Large intestine (tissue), 3 donors: ENCODE data around the gene CAPN2. TPM values are rescaled to one million over a fixed set of nuclear protein-coding genes. Genes with fewer than 3 reads are reported as not detected.

Experiments
- DNase-seq, 2 donors: peaks; one replicate each; pipeline versions ENCODE4 v3.0.0 to v3.0.0-alpha.2; 2013
- H3K27ac ChIP-seq: one replicate; pipeline ENCODE4 v1.5.1; 2013; ENCODE audit warnings: low read length
- H3K27me3 ChIP-seq: 2 replicates; pipeline ENCODE4 v1.6.1; 2013; ENCODE audit warnings: low read length; ENCODE audit not compliant: control insufficient read depth, insufficient read depth
- H3K36me3 ChIP-seq: 2 replicates; pipeline ENCODE4 v1.6.1; 2013; ENCODE audit warnings: low read length; ENCODE audit not compliant: control insufficient read depth, insufficient read depth
- H3K4me1 ChIP-seq: one replicate; pipeline ENCODE4 v1.6.1; 2013; ENCODE audit warnings: low read length; ENCODE audit not compliant: control insufficient read depth, insufficient read depth
- H3K4me3 ChIP-seq: one replicate; pipeline ENCODE4 v1.5.1; 2013; ENCODE audit warnings: low read length
- H3K9me3 ChIP-seq: one replicate; pipeline ENCODE4 v1.6.1; 2013; ENCODE audit warnings: mild to moderate bottlenecking, low read depth, low read length, moderate library complexity; ENCODE audit not compliant: control insufficient read depth
- WGBS: methylation state at CpG from one replicate; pipeline ENCODE4 v1.1.5; 2013; ENCODE audit warnings: low lambda C conversion rate; ENCODE audit not compliant: insufficient coverage; 5-methylcytosine and 5-hydroxymethylcytosine counted together
- polyA plus RNA-seq: library from polyadenylated mRNA; unstranded; fragments of 120-200 nt; gene quantifications from one replicate; pipeline ENCODE4 v1.2.1, GENCODE V29; 2013

CAPN2 gene
- polyA plus RNA-seq, 1 donor = 71.3 TPM

- Histone ChIP-seq H3K27ac (no peak overlapping the region), H3K36me3 (no peaks in the 10 kb centered on the region), H3K4me1 (peaks cover 34% of the 10 kb centered on the region), H3K4me3 (no peak overlapping the region), H3K9me3 (no peaks in the 10 kb centered on the region), H3K27me3 (no peaks in the 10 kb centered on the region)
- no peak for DNase-seq
- no CpG with 5 or more reads among the region's 4 CpGs for WGBS
These were observed 9.3 kb upstream of the CAPN2 start for GRCh38 chr1:223702735-223703667.

GRCh38 chr1:223703668-223704013 lies 8.7 kb upstream of the CAPN2 start:
- no peak for DNase-seq
- Histone ChIP-seq H3K4me3 (no peak overlapping the region), H3K27ac (no peak overlapping the region), H3K27me3 (no peaks in the 10 kb centered on the region), H3K36me3 (no peaks in the 10 kb centered on the region), H3K9me3 (no peaks in the 10 kb centered on the region), H3K4me1 (peaks cover 36% of the 10 kb centered on the region)
- 67% methylated on average over 1 of the region's 1 CpG for WGBS

DNA sequence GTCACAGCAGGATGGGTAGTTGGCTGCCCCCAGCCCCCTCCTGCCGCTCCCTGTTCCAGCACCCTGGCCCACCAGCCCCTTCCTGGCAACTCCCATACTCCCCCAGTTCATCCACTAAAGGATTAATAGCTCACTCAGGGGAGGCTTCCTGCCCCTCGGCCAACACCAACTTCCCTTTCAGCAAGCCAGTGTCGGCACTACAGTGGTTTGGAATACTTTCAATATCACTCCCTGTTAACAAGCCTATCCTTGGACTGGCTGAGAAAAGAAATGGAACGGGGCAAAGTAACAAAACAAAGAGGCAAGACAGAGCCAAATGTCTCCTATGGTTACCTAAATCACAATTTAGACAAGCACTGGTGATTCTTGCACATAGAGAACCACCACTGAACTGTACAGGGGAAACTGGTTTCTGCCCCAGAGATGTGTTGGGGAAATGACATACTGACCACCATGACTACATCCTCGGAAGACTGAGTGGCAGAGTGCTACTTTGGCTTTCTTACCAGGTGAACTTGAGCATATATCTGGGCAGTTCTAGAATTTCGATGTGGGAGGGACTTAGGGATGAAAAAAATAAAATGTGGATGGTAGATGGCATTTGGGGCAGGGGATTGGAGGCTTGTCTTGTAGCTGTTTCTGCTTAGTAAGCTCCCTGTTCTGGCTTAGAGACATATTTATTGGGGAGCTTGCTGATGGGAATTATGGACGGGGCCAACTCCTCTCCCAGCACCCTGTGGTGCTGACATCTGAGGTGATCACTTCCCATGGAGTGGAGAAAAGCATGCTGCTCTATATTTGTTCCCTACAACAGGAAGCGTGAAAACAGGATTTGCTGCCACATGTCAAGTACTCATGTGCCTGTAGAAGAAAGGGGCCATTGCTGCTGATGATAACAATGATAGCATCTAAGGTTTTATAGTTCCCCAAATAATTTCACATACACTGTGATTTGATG lies 7.1 kb upstream of the CAPN2 start:
- H3K27ac ChIP-seq = no peak overlapping the region
- no peaks in the 10 kb centered on the region for H3K36me3 ChIP-seq
- no peaks in the 10 kb centered on the region for H3K27me3 ChIP-seq
- no peak overlapping the region for H3K4me3 ChIP-seq
- DNase-seq = no peak
- H3K4me1 ChIP-seq = peaks cover 28% of the 10 kb centered on the region
- H3K9me3 ChIP-seq = no peaks in the 10 kb centered on the region
- no CpG with 5 or more reads among the region's 8 CpGs for WGBS

DNA sequence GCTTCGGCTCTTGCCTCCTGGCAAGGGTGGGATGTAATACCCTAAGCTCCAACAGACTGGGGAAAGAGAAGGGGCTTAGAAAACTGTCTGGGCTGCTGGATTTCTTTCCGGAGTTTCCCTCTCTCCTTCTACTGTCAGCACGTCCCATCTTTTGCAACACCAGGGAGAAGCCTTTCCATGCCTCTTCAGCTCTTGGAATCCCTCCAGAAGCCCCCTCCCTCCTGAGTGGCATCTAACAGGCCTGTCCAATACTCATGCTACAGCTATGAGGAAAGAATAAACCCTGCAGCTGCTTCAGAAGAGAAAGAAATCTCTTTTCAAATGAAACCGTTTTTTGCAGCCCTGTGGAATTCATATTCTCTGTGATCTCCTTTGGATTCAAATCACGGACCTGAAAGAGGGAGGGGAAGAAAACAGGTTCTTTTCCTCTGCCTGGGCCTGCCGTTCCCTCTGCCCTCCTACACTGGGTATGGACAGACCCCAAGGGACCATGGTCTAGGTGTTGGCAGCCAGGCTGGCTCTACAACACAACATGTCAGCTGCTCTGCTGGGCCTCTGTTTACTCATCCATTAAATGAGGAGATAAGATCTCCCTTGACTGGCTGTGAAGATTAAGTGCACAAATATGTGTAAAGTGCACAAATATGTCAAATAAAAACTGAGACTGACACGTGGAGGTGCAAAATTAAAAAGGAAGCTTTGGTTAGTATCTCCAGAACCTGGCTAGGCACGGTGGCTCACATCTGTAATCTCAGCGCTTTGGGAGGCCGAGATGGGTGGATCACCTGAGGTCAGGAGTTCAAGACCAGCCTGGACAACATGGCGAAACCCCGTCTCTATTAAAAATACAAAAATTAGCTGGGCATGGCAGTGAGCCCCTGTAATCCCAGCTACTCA lies 6.0 kb upstream of the CAPN2 start:
- peak in 1 of 2 donors; percentile 49 for DNase-seq

GRCh38 chr1:223707256-223708000 lies 4.9 kb upstream of the CAPN2 start:
- Histone ChIP-seq H3K36me3 (no peaks in the 10 kb centered on the region), H3K9me3 (no peaks in the 10 kb centered on the region), H3K4me3 (no peak overlapping the region), H3K27me3 (no peaks in the 10 kb centered on the region), H3K27ac (peak overlapping the region; percentile 87), H3K4me1 (peaks cover 19% of the 10 kb centered on the region)
- whole genome bisulfite sequencing = 20% methylated on average over 1 of the region's 6 CpGs
- DNase-seq = peak; percentile 69 to 85

More for the DNA sequence above, 6.0 kb upstream of the CAPN2 start:
- Histone ChIP-seq H3K27ac (peak overlapping the region; percentile 87), H3K36me3 (no peaks in the 10 kb centered on the region), H3K9me3 (no peaks in the 10 kb centered on the region), H3K27me3 (no peaks in the 10 kb centered on the region), H3K4me1 (peaks cover 17% of the 10 kb centered on the region), H3K4me3 (no peak overlapping the region)
- WGBS = 20% methylated on average over 2 of the region's 12 CpGs

- peak; percentile 70 to 84 for DNase-seq
- Histone ChIP-seq H3K9me3 (no peaks in the 10 kb centered on the region), H3K4me1 (peaks cover 19% of the 10 kb centered on the region), H3K36me3 (no peaks in the 10 kb centered on the region), H3K27me3 (no peaks in the 10 kb centered on the region), H3K27ac (peak overlapping the region; percentile 87), H3K4me3 (no peak overlapping the region)
- WGBS = 100% methylated on average over 2 of the region's 5 CpGs
These were observed 4.4 kb upstream of the CAPN2 start for GRCh38 chr1:223708001-223708359.

DNA sequence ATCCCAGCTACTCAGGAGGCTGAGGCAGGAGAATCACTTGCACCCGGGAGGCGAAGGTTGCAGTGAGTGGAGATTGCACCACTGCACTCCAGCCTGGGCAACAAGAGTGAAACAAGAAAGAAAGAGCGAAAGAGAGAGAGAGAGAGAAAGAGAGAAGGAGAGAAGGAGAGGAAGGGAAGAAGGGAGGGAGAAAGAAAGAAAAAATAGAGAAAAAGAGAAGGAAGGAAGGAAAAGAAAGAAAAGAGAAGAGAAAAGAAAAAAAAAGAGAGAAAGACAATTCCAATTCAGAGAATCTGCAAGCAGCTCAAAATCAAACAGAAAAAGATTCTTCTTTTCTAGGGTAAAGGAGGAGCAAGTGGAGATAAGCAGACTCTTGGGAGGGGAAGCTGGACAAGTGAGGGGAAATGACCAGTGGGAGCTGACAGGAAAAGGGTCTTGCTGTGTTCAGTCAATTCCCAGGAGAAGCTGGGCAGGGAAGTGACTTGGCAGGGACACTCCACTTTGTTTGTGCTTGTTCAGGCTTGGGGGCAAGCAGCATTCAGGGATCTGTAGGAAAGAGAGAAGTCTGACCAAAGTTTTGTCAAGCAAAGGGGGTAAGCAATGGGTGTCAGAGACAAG lies 3.6 kb upstream of the CAPN2 start:
- no peak for DNase-seq
- Histone ChIP-seq H3K4me1 (peaks cover 22% of the 10 kb centered on the region), H3K27me3 (no peaks in the 10 kb centered on the region), H3K9me3 (no peaks in the 10 kb centered on the region), H3K27ac (no peak overlapping the region), H3K36me3 (no peaks in the 10 kb centered on the region), H3K4me3 (no peak overlapping the region)
- WGBS = 90% methylated on average over 3 of the region's 3 CpGs

- Histone ChIP-seq H3K27me3 (no peaks in the 10 kb centered on the region), H3K27ac (no peak overlapping the region), H3K9me3 (no peaks in the 10 kb centered on the region), H3K4me3 (no peak overlapping the region), H3K4me1 (peaks cover 28% of the 10 kb centered on the region), H3K36me3 (no peaks in the 10 kb centered on the region)
- no peak for DNase-seq
- WGBS = 100% methylated on average over 1 of the region's 3 CpGs
These were observed 2.7 kb upstream of the CAPN2 start for GRCh38 chr1:223709598-223709997.
